IMR-90 (cell line): ENCODE results near the gene MTAP. TPM values are rescaled to one million over a fixed set of nuclear protein-coding genes. Genes with fewer than 3 reads are reported as not detected.

Source experiments
- ATAC-seq: fragments of 200-7000 bp; cut with Tn5 transposase; 2 replicates; pipeline ENCODE4 v1.9.1; 2020; ENCODE audit warnings: low read depth, mild to moderate bottlenecking, moderate library complexity
- BruUV-seq: library from RNA; stranded (reverse); fragments of 400-500 nt; replicated peaks from 2 replicates; lab custom pipeline; 2021; lab: Mats Ljungman, UMichigan
- CTCF ChIA-PET: fragments of 300-600 bp; formaldehyde crosslinking; extraction: SDS; loops from one replicate; lab custom pipeline; 2021; ENCODE audit warnings: antibody characterized with exemption; lab: Yijun Ruan, JAX
- POLR2A ChIA-PET: fragments of 300-600 bp; sonication (Branson Sonifier 250); formaldehyde crosslinking; loops from one replicate; lab custom pipeline; 2022; ENCODE audit warnings: antibody characterized with exemption; ENCODE audit not compliant: unreplicated experiment; lab: Charles Lee
- DNase-seq: peaks from one replicate; pipeline ENCODE4 v3.0.0; 2013
- H2AFZ ChIP-seq: replicated peaks from 2 replicates; pipeline ENCODE3; 2013; ENCODE audit warnings: low read length, mild to moderate bottlenecking; ENCODE audit not compliant: poor library complexity
- H2AK5ac ChIP-seq: 2 replicates; pipeline ENCODE4 v1.6.1; 2013; ENCODE audit warnings: low read depth, low read length, inconsistent platforms
- H2AK9ac ChIP-seq: replicated peaks from 2 replicates; pipeline ENCODE3; 2013; ENCODE audit warnings: mild to moderate bottlenecking, low read depth, low read length, moderate library complexity; ENCODE audit not compliant: poor library complexity
- H2BK120ac ChIP-seq: 2 replicates; pipeline ENCODE4 v1.6.1; 2013; ENCODE audit warnings: low read depth, low read length, inconsistent platforms
- H2BK15ac ChIP-seq: 3 replicates; pipeline ENCODE4 v1.6.1; 2013; ENCODE audit warnings: low read depth, low read length, inconsistent platforms
- H2BK20ac ChIP-seq: 2 replicates; pipeline ENCODE4 v1.6.1; 2013; ENCODE audit warnings: low read depth, mild to moderate bottlenecking, inconsistent platforms, low read length, moderate library complexity
- H2BK5ac ChIP-seq: 2 replicates; pipeline ENCODE4 v1.6.1; 2013; ENCODE audit warnings: mild to moderate bottlenecking, low read depth, low read length, inconsistent platforms; ENCODE audit not compliant: poor library complexity, severe bottlenecking
- H3K14ac ChIP-seq: replicated peaks from 2 replicates; pipeline ENCODE4 v1.6.1; 2013; ENCODE audit warnings: low read depth, low read length, inconsistent platforms
- H3K18ac ChIP-seq: 2 replicates; pipeline ENCODE4 v1.6.1; 2013; ENCODE audit warnings: low read depth, low read length, control low read depth
- H3K23ac ChIP-seq: 2 replicates; pipeline ENCODE4 v1.6.1; 2013; ENCODE audit warnings: low read depth, low read length, inconsistent platforms
- H3K27ac ChIP-seq: 2 replicates; pipeline ENCODE4 v1.5.1; 2013; ENCODE audit warnings: mild to moderate bottlenecking, control low read depth, low read length; ENCODE audit not compliant: insufficient read depth
- H3K27me3 ChIP-seq: 2 replicates; pipeline ENCODE4 v1.6.1; 2013; ENCODE audit warnings: low read length; ENCODE audit not compliant: control insufficient read depth, insufficient read depth
- H3K36me3 ChIP-seq: 2 replicates; pipeline ENCODE4 v1.6.1; 2013; ENCODE audit warnings: low read length, mixed read lengths; ENCODE audit not compliant: control insufficient read depth, insufficient read depth
- H3K4ac ChIP-seq: 2 replicates; pipeline ENCODE4 v1.6.1; 2013; ENCODE audit warnings: low read depth, low read length, inconsistent platforms
- H3K4me1 ChIP-seq: 2 replicates; pipeline ENCODE4 v1.6.1; 2013; ENCODE audit warnings: low read length, mixed read lengths; ENCODE audit not compliant: control insufficient read depth, insufficient read depth
- H3K4me2 ChIP-seq: 2 replicates; pipeline ENCODE4 v1.6.1; 2013; ENCODE audit warnings: low read depth, mild to moderate bottlenecking, control low read depth, low read length, moderate library complexity
- H3K4me3 ChIP-seq: 2 replicates; pipeline ENCODE4 v1.5.1; 2013; ENCODE audit warnings: low read depth, mild to moderate bottlenecking, control low read depth, low read length, moderate library complexity; ENCODE audit not compliant: insufficient read depth
- H3K56ac ChIP-seq: 2 replicates; pipeline ENCODE4 v1.6.1; 2013; ENCODE audit warnings: low read length, inconsistent platforms; ENCODE audit not compliant: insufficient read depth; ENCODE audit errors: extremely low read depth
- H3K79me1 ChIP-seq, 2 experiments: 2 replicates each; pipeline ENCODE4 v1.6.1; 2013; ENCODE audit warnings: low read length in 2 of 2, inconsistent platforms in 1 of 2, low read depth in 1 of 2
- H3K9ac ChIP-seq: 2 replicates; pipeline ENCODE4 v1.6.1; 2013; ENCODE audit warnings: low read depth, low read length, control low read depth
- H3K9me1 ChIP-seq: 2 replicates; pipeline ENCODE4 v1.6.1; 2013; ENCODE audit warnings: low read length, inconsistent platforms; ENCODE audit not compliant: insufficient read depth
- H3K9me3 ChIP-seq: 2 replicates; pipeline ENCODE4 v1.6.1; 2013; ENCODE audit warnings: low read length; ENCODE audit not compliant: control insufficient read depth, insufficient read depth
- H4K20me1 ChIP-seq: 2 replicates; pipeline ENCODE4 v1.6.1; 2013; ENCODE audit warnings: low read length, inconsistent platforms; ENCODE audit not compliant: insufficient read depth
- H4K5ac ChIP-seq: 2 replicates; pipeline ENCODE4 v1.6.1; 2013; ENCODE audit warnings: mild to moderate bottlenecking, low read depth, low read length, control low read depth
- H4K8ac ChIP-seq, 2 experiments: 2 replicates each; pipeline ENCODE4 v1.6.1; 2013; ENCODE audit warnings: low read depth in 2 of 2, low read length in 2 of 2, control low read depth in 1 of 2, inconsistent platforms in 1 of 2
- H4K91ac ChIP-seq: 2 replicates; pipeline ENCODE4 v1.6.1; 2013; ENCODE audit warnings: low read depth, low read length, inconsistent platforms; ENCODE audit not compliant: insufficient read depth
- BHLHE40 ChIP-seq: fragments of 150-350 bp; IDR thresholded peaks from 2 replicates; pipeline ENCODE4 v1.6.1; 2016; ENCODE audit warnings: mild to moderate bottlenecking, low read depth, low read length
- ELK1 ChIP-seq: fragments of 150-350 bp; IDR thresholded peaks from 2 replicates; pipeline ENCODE4 v1.6.1; 2016; ENCODE audit warnings: low read depth, mild to moderate bottlenecking, low read length, moderate library complexity, borderline replicate concordance
- MAFK ChIP-seq: IDR thresholded peaks from 2 replicates; pipeline ENCODE4 v1.6.1; 2012; ENCODE audit warnings: low read depth, low read length, improper control_type of control experiment
- POLR2A ChIP-seq: IDR thresholded peaks from 2 replicates; pipeline ENCODE4 v1.6.1; 2012; ENCODE audit warnings: mild to moderate bottlenecking, low read depth, low read length
- USF2 ChIP-seq: fragments of 150-350 bp; IDR thresholded peaks from 2 replicates; pipeline ENCODE4 v1.6.1; 2017; ENCODE audit warnings: mild to moderate bottlenecking, antibody characterized with exemption, low read length, low read depth
- WGBS, 2 experiments: methylation state at CpG; one replicate each; pipeline versions ENCODE4 v1.1.5 to v1.1.7; 2013; ENCODE audit warnings: missing lambda C conversion rate in 2 of 2; ENCODE audit not compliant: insufficient read length in 1 of 2; ENCODE audit errors: extremely low coverage in 2 of 2; 5-methylcytosine and 5-hydroxymethylcytosine counted together
- dilution Hi-C: fragments of 300-500 bp; cut with HindIII; formaldehyde crosslinking; loops from one replicate; pipeline ENCODE4 v1.14.3; 2018; ENCODE audit warnings: low sequenced_read_pairs; ENCODE audit not compliant: unreplicated experiment
- in situ Hi-C: fragments of 300-500 bp; cut with MboI; formaldehyde crosslinking; loops from 3 replicates; pipeline ENCODE4 v1.14.3; 2019; ENCODE audit warnings: low sequenced_read_pairs, inconsistent platforms, mixed read lengths
- intact Hi-C: fragments of 100-400 bp; cut with micrococcal nuclease; formaldehyde crosslinking; loops from 2 replicates; pipeline ENCODE4 v1.10.0; 2022
- polyA plus RNA-seq, 3 experiments: library from polyadenylated mRNA; depleted of rRNA; stranded (reverse); fragments of >200 nt; gene quantifications; 2 replicates each; pipeline ENCODE4 v1.2.3, GENCODE V29; 2012; ENCODE audit warnings: low replicate concordance in 1 of 3
- total RNA-seq: library from RNA; depleted of rRNA; stranded (reverse); fragments of >200 nt; gene quantifications from 2 replicates; pipeline ENCODE4 v1.2.3, GENCODE V29; 2012

Gene MTAP
- total and polyA plus RNA-seq, 2 of the 4 experiments (the other 2 are of a cell fraction) = 15.7 to 50.9 TPM

GRCh38 chr9:21762064-21762463 is 40.4 kb upstream of the MTAP start:
- Histone ChIP-seq H3K4me2 (no peak overlapping the region), H3K56ac (no peak overlapping the region), H3K18ac (no peak overlapping the region), H2BK120ac (no peak overlapping the region), H3K14ac (no peak overlapping the region), H3K23ac (no peak overlapping the region), H3K27me3 (no peaks in the 10 kb centered on the region), H3K27ac (no peak overlapping the region), H4K20me1 (no peaks in the 10 kb centered on the region), H3K9me1 (no peaks in the 10 kb centered on the region), H3K9ac (no peak overlapping the region), H3K4me1 (no peaks in the 10 kb centered on the region), H2BK15ac (no peak overlapping the region), H3K36me3 (no peaks in the 10 kb centered on the region), H3K9me3 (no peaks in the 10 kb centered on the region), H3K79me1 (no peaks in the 10 kb centered on the region), H2AK5ac (no peak overlapping the region), H4K91ac (no peak overlapping the region), H2BK20ac (no peak overlapping the region), H4K8ac (no peak overlapping the region), H2AFZ (no peak overlapping the region), H4K5ac (no peak overlapping the region), H3K4ac (no peak overlapping the region), H2BK5ac (no peak overlapping the region), H2AK9ac (no peak overlapping the region), H3K4me3 (no peak overlapping the region)
- BruUV-seq = no TSS peak
- TF ChIP-seq BHLHE40 (no peak), USF2 (no peak), POLR2A (no peak), ELK1 (no peak), MAFK (no peak)
- dilution Hi-C loops = no loop called here
- WGBS, 2 experiments = no CpG with 5 or more reads among the region's 3 CpGs
- ATAC-seq (no peak), DNase-seq (no peak)
- ChIA-PET CTCF (no interaction called here), POLR2A (no interaction called here)
- in situ Hi-C loops = no loop called here
- intact Hi-C loops = loop anchor here (5.0 kb wide), 1 partner anchor 40 kb away; no protein-coding TSS in a partner anchor
